Measurements from ENCODE around the gene SUGCT.

Gene SUGCT

GRCh38 chr7:40489844-40490602 lies 355.2 kb downstream of the SUGCT start:
- DNase-seq (ENCODE audit: low read depth) = no peak
- H3K4me3 ChIP-seq (ENCODE audit: low read depth, low read length) = no peak overlapping the region

- no peak overlapping the region for H3K4me3 ChIP-seq (ENCODE audit: low read depth, low read length)
- DNase-seq (ENCODE audit: low read depth) = no peak
These were observed 355.8 kb downstream of the SUGCT start for GRCh38 chr7:40490603-40490924.

GRCh38 chr7:40492946-40493345 lies 358.1 kb downstream of the SUGCT start:
- no peak for DNase-seq (ENCODE audit: low read depth)

GRCh38 chr7:40493609-40494051 lies 358.8 kb downstream of the SUGCT start:
- H3K4me3 ChIP-seq (ENCODE audit: low read depth, low read length) = no peak overlapping the region
- peak; percentile 92 for DNase-seq (ENCODE audit: low read depth)

More at GRCh38 chr7:40492946-40493345, 358.1 kb downstream of the SUGCT start:
- H3K4me3 ChIP-seq (ENCODE audit: low read depth, low read length) = no peak overlapping the region

GRCh38 chr7:40498924-40499510 lies 364.2 kb downstream of the SUGCT start:
- no peak overlapping the region for H3K4me3 ChIP-seq (ENCODE audit: low read depth, low read length)
- DNase-seq (ENCODE audit: low read depth) = peak; percentile 17

GRCh38 chr7:40499718-40500117 lies 364.9 kb downstream of the SUGCT start:
- peak; percentile 39 for DNase-seq (ENCODE audit: low read depth)
- no peak overlapping the region for H3K4me3 ChIP-seq (ENCODE audit: low read depth, low read length)

- DNase-seq (ENCODE audit: low read depth) = no peak
- H3K4me3 ChIP-seq (ENCODE audit: low read depth, low read length) = no peak overlapping the region
These were observed 365.4 kb downstream of the SUGCT start for GRCh38 chr7:40500219-40500618.

GRCh38 chr7:40502359-40502758 lies 367.6 kb downstream of the SUGCT start:
- DNase-seq (ENCODE audit: low read depth) = no peak
- no peak overlapping the region for H3K4me3 ChIP-seq (ENCODE audit: low read depth, low read length)

- DNase-seq (ENCODE audit: low read depth) = no peak
- H3K4me3 ChIP-seq (ENCODE audit: low read depth, low read length) = no peak overlapping the region
These were observed 371.4 kb downstream of the SUGCT start for GRCh38 chr7:40506158-40506557.

GRCh38 chr7:40507166-40507565 lies 372.4 kb downstream of the SUGCT start:
- no peak for DNase-seq (ENCODE audit: low read depth)
- no peak overlapping the region for H3K4me3 ChIP-seq (ENCODE audit: low read depth, low read length)

GRCh38 chr7:40509287-40509996 lies 374.6 kb downstream of the SUGCT start:
- no peak overlapping the region for H3K4me3 ChIP-seq (ENCODE audit: low read depth, low read length)
- DNase-seq (ENCODE audit: low read depth) = no peak

GRCh38 chr7:40516376-40516775 lies 381.6 kb downstream of the SUGCT start:
- DNase-seq (ENCODE audit: low read depth) = no peak
- no peak overlapping the region for H3K4me3 ChIP-seq (ENCODE audit: low read depth, low read length)

- no peak overlapping the region for H3K4me3 ChIP-seq (ENCODE audit: low read depth, low read length)
These were observed 384.2 kb downstream of the SUGCT start for GRCh38 chr7:40519009-40519408.

GRCh38 chr7:40520986-40521738 lies 386.4 kb downstream of the SUGCT start:
- DNase-seq (ENCODE audit: low read depth) = no peak
- H3K4me3 ChIP-seq (ENCODE audit: low read depth, low read length) = no peak overlapping the region

More at GRCh38 chr7:40519009-40519408, 384.2 kb downstream of the SUGCT start:
- no peak for DNase-seq (ENCODE audit: low read depth)

GRCh38 chr7:40525764-40526163 lies 391.0 kb downstream of the SUGCT start:
- no peak overlapping the region for H3K4me3 ChIP-seq (ENCODE audit: low read depth, low read length)
- DNase-seq (ENCODE audit: low read depth) = no peak

- DNase-seq (ENCODE audit: low read depth) = no peak
- no peak overlapping the region for H3K4me3 ChIP-seq (ENCODE audit: low read depth, low read length)
These were observed 392.3 kb downstream of the SUGCT start for GRCh38 chr7:40526951-40527715.

GRCh38 chr7:40527723-40528122 lies 392.9 kb downstream of the SUGCT start:
- DNase-seq (ENCODE audit: low read depth) = no peak

GRCh38 chr7:40530292-40530691 lies 395.5 kb downstream of the SUGCT start:
- no peak overlapping the region for H3K4me3 ChIP-seq (ENCODE audit: low read depth, low read length)
- no peak for DNase-seq (ENCODE audit: low read depth)

More at GRCh38 chr7:40527723-40528122, 392.9 kb downstream of the SUGCT start:
- no peak overlapping the region for H3K4me3 ChIP-seq (ENCODE audit: low read depth, low read length)

- no peak for DNase-seq (ENCODE audit: low read depth)
- no peak overlapping the region for H3K4me3 ChIP-seq (ENCODE audit: low read depth, low read length)
These were observed 397.2 kb downstream of the SUGCT start for GRCh38 chr7:40531956-40532355.
